HG03342 (cell line): ENCODE results near the gene ZNF804A.

Experiments used
- ATAC-seq: cut with Tn5 transposase; IDR thresholded peaks from one replicate; pipeline ENCODE4 v1.9.1; 2021; ENCODE audit warnings: mild to moderate bottlenecking, moderate library complexity; ENCODE audit not compliant: unreplicated experiment

ZNF804A gene

GRCh38 chr2:184927040-184927439 is 328.7 kb downstream of the ZNF804A start:
- ATAC-seq: no peak

- no peak for ATAC-seq
Measured at GRCh38 chr2:184936761-184937160, 338.4 kb downstream of the ZNF804A start.

GRCh38 chr2:184938221-184938985 is 340.1 kb downstream of the ZNF804A start:
- ATAC-seq: no peak

- ATAC-seq: no peak
Measured at GRCh38 chr2:184945326-184945725, 347.0 kb downstream of the ZNF804A start.

GRCh38 chr2:184945824-184946223 is 347.5 kb downstream of the ZNF804A start:
- ATAC-seq: no peak

GRCh38 chr2:184956856-184957255 is 358.5 kb downstream of the ZNF804A start:
- no peak for ATAC-seq

- no peak for ATAC-seq
Measured at GRCh38 chr2:184971546-184972068, 373.3 kb downstream of the ZNF804A start.
